Measurements from ENCODE around the gene HNRNPM.
A peak's percentile ranks its signal among the peaks of the same experiment; 100 is the strongest.

The HNRNPM gene, protein sequence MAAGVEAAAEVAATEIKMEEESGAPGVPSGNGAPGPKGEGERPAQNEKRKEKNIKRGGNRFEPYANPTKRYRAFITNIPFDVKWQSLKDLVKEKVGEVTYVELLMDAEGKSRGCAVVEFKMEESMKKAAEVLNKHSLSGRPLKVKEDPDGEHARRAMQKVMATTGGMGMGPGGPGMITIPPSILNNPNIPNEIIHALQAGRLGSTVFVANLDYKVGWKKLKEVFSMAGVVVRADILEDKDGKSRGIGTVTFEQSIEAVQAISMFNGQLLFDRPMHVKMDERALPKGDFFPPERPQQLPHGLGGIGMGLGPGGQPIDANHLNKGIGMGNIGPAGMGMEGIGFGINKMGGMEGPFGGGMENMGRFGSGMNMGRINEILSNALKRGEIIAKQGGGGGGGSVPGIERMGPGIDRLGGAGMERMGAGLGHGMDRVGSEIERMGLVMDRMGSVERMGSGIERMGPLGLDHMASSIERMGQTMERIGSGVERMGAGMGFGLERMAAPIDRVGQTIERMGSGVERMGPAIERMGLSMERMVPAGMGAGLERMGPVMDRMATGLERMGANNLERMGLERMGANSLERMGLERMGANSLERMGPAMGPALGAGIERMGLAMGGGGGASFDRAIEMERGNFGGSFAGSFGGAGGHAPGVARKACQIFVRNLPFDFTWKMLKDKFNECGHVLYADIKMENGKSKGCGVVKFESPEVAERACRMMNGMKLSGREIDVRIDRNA

DNA sequence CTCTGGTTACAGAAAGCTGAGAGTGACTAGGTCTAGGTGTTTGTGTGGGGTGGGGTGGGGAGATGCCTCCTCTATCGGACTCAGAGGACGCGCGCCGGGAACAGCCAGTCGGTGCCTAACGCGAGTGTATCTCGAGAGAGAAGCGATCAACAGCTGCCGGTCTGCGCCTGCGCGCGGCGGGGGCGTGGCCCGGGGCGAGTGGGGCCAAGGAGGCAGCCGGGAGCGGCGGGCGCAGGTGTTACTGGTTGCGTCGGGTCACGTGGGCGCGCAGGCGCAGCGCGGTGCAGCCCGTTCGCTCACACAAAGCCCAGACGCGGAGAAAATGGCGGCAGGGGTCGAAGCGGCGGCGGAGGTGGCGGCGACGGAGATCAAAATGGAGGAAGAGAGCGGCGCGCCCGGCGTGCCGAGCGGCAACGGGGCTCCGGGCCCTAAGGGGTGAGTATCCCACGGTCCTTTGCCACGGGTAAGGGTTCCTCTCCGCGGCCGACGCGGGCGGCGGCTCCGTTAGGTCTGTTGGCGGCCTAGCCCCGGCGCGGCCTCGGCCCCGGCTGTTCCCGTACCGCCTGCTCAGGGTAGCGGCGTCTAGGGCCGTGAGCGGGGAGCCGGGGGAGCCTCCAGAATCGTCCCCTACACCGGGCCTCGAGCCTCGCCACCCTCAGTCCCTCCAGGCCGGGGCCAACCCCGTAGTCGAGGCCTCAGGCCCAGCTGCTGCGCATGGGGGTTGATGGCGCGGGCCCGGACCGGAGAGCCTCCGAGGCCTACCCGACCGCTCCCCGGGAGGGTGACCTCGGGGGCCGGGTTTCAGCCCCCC is at the start of gene HNRNPM:
TSS of gene HNRNPM (plus strand) at position 299 of the 811 bp plus-strand sequence. CDS start at position 323, 24 bp downstream.
- peak within 1 kb of the TSS; percentile 99 for H3K27ac ChIP-seq
- TF ChIP-seq ZFX (IDR thresholded peaks at IDR 0.05), result peak; percentile 99
- TF ChIP-seq, protein P1, sequence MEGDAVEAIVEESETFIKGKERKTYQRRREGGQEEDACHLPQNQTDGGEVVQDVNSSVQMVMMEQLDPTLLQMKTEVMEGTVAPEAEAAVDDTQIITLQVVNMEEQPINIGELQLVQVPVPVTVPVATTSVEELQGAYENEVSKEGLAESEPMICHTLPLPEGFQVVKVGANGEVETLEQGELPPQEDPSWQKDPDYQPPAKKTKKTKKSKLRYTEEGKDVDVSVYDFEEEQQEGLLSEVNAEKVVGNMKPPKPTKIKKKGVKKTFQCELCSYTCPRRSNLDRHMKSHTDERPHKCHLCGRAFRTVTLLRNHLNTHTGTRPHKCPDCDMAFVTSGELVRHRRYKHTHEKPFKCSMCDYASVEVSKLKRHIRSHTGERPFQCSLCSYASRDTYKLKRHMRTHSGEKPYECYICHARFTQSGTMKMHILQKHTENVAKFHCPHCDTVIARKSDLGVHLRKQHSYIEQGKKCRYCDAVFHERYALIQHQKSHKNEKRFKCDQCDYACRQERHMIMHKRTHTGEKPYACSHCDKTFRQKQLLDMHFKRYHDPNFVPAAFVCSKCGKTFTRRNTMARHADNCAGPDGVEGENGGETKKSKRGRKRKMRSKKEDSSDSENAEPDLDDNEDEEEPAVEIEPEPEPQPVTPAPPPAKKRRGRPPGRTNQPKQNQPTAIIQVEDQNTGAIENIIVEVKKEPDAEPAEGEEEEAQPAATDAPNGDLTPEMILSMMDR (conservative IDR thresholded peaks at IDR 0.05), result no peak

DNA sequence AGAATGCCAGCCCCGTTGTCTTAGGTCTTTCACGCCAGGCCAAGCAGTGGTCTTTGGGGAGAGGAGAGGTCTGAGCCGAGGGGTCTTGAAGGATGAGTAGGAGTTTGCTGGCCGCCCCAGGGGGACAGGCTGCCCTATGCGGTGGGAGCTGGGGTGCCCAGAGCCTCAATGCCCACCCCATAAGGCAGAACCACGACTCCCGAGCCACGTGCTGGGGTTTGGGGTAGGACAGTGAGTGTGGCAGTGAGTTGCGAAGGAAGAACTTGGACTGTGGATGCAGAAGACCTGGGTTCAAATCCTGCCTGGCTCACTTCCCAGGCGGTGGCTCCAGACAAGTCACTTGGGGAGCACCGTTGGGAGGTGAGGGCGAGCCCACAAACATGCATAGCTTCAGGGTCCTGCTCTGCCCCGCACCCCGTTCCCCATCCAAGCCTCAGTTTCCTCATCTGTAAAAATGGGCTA is 49.1 kb upstream of the HNRNPM start:
- peak overlapping the region; percentile 39 for H3K27ac ChIP-seq
- no peak for TF ChIP-seq ZFX (IDR thresholded peaks at IDR 0.05)
- TF ChIP-seq, protein P1 (conservative IDR thresholded peaks at IDR 0.05), result no peak

DNA sequence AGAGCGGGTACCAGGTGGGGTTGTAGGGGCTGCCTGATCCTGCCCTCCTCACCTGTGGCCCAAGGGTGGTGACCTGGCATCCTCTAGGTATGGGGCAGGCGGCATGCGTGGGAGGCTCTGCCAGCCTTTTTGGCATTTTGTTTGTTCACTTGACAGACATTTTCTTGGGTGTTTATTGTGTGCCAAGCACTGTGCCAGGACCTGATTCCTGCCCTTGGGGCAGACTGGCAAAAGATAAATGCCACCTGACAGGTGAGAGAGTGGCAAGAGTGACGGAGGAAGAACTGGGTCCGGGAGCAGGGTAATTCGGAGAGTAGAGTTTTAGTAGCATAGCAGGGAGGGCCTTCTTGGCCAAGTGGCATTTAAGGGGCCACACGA is 48.6 kb upstream of the HNRNPM start:
- H3K27ac ChIP-seq, result no peak overlapping the region; the same call in 1 of the 2 replicates
- TF ChIP-seq, protein P1 (conservative IDR thresholded peaks at IDR 0.05), result no peak
- no peak for TF ChIP-seq ZFX (IDR thresholded peaks at IDR 0.05)

DNA sequence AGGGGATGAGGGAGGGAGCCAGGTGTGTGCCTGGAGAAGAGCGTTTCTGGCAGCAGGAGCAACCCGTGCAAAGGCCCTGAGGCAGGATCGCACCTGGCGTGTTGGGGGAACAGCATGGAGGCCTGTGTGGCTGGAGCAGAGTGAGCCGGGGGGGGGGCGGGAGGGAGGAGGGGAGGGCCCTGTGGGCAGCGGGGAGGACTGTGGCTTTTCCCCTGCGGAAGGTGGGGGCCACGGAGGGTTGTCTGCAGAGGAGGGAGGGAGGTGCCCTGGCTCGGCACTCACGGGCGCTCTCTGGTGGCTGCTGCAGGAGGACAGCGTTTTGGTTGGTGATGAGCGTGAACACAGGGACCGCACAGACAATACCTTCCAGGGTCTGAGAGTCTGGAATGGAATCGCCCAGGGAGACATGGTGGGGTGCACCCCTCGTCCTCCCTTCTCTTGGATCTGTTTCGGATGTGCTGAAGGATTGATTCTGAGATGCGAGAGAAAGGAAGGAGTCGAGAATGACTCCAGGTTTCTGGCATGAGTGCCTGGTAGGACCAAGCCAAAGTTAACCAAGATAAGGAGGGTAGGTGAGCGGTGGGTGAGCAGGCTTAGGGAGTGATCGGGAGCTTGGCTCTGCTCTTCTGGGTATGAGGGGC is 48.1 kb upstream of the HNRNPM start:
- no peak overlapping the region; the same call in 1 of the 2 replicates for H3K27ac ChIP-seq
- TF ChIP-seq, protein P1 (conservative IDR thresholded peaks at IDR 0.05), result no peak
- TF ChIP-seq ZFX (IDR thresholded peaks at IDR 0.05), result no peak

DNA sequence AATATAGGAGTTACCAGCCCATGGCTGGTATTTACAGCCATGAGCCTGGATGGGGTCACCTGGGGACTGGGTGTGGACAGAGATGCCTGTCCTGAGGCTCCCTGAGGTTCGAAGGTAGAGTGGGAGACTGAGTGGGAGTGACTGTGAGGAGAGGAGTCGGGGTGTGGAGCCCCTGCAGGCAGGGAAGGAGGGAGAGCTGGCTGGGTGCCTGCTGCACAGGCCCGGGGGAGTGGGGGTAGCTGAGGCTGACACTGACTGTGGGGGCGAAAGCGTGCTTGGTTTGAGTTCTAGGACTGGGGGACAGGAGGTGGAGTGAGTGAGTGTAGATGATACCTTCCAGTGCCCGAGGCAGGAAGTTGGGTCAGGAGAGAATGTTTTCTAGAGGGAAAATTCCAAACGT is 47.5 kb upstream of the HNRNPM start:
- H3K27ac ChIP-seq, result no peak overlapping the region
- TF ChIP-seq ZFX (IDR thresholded peaks at IDR 0.05), result no peak
- TF ChIP-seq, protein P1 (conservative IDR thresholded peaks at IDR 0.05), result no peak

DNA sequence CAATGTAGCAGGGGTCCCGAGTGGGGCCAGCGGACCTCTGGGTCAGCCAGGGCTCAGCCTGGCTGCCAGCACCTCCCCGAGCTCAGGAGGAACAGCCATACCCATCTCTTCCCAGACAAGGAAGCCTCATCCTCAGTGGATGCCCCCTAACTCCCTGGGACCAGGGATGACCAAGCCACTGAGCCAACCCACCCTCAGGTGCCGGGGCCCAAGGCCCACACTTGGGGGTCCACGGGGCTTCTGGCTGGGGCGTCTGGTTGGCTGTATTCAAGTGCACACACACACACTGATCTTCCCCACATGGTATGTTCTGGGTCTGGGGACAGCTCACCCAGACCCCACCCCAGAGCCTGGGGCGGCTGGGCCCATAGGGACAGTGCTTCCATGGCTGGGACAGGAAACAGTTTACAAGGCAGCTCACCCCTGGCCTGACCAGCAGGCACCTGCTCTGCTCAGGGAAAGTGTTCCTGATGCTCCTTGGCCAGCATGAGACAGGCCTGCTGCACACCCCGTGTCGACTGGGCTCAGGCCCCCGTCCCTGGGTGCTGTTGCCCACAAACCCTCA is 46.9 kb upstream of the HNRNPM start:
- no peak for TF ChIP-seq ZFX (IDR thresholded peaks at IDR 0.05)
- TF ChIP-seq, protein P1 (conservative IDR thresholded peaks at IDR 0.05), result no peak
- H3K27ac ChIP-seq, result no peak overlapping the region

Measured in C4-2B (cell line).